Right atrium auricular region (tissue), 2 donors: Measurements from ENCODE around the gene SLC66A2. TPM values are rescaled to one million over a fixed set of nuclear protein-coding genes. Genes with fewer than 3 reads are reported as not detected.
A peak's percentile ranks its signal among the peaks of the same experiment; 100 is the strongest.

ENCODE experiments used
- DNase-seq: peaks from one replicate; pipeline ENCODE4 v3.0.0-alpha.2; 2019; ENCODE audit warnings: low spot score
- H3K27ac ChIP-seq, 2 donors: fragments of 200-600 bp; sonication (generic); 1 replicate in 1 of 2; 2 replicates in 1 of 2; pipeline ENCODE4 v1.5.1; 2016 to 2019
- H3K27me3 ChIP-seq, 2 donors: fragments of 200-600 bp; sonication (generic); one replicate each; pipeline versions ENCODE4 v1.5.1 to v1.6.0; 2017 to 2019
- H3K36me3 ChIP-seq: fragments of 200-600 bp; sonication (generic); one replicate; pipeline ENCODE4 v1.5.1; 2016
- H3K4me1 ChIP-seq, 2 donors: fragments of 200-600 bp; sonication (generic); one replicate each; pipeline versions ENCODE4 v1.5.1 to v1.6.0; 2017 to 2019
- H3K4me3 ChIP-seq, 2 donors: fragments of 200-600 bp; sonication (generic); 1 replicate in 1 of 2; 2 replicates in 1 of 2; pipeline ENCODE4 v1.5.1; 2017 to 2019; ENCODE audit warnings: mild to moderate bottlenecking in 1 of 2, moderate library complexity in 1 of 2
- H3K9me3 ChIP-seq, 2 donors: fragments of 200-600 bp; sonication (generic); one replicate each; pipeline ENCODE4 v1.5.1; 2019
- total RNA-seq, 2 donors: library from RNA; depleted of rRNA; stranded (reverse); fragments of >200 nt; gene quantifications; one replicate each; pipeline ENCODE4 v1.1.0, GENCODE V29; 2016
- TF ChIP-seq, protein P1 (sequence below), 2 donors: fragments of 200-600 bp; sonication (generic); IDR thresholded peaks; one replicate each; pipeline ENCODE4 v1.5.1; 2019; ENCODE audit warnings: antibody characterized with exemption in 2 of 2

The SLC66A2 gene
- total RNA-seq, 2 donors from 2014 or later, result 21.4 to 22.9 TPM

DNA sequence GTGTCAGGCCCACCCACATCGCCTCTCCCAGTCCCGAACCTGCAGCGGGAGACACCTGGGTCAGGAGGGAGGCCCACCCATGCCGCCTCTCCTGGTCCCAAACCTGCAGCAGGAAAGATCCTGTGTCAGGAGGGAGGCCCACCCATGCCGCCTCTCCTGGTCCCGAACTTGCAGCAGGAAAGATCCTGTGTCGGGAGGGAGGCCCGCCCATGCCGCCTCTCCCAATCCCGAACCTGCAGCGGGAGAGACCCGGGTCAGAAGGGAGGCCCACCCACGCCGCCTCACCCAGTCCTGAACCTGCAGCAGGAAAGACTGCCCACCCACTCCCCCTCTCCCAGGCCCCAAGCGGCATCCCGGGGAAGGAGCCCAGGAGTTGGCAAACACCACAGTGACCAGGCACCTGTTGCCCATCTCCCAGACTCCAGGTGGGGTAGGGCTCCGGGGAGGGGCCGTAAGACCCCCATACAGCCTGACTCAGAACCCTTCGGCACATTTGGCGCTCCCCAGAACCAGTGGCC, 7.8 kb downstream of the SLC66A2 start:
- H3K36me3 ChIP-seq, result peaks cover 29% of the 10 kb centered on the region
- no peaks in the 10 kb centered on the region for H3K9me3 ChIP-seq
- TF ChIP-seq, protein P1, sequence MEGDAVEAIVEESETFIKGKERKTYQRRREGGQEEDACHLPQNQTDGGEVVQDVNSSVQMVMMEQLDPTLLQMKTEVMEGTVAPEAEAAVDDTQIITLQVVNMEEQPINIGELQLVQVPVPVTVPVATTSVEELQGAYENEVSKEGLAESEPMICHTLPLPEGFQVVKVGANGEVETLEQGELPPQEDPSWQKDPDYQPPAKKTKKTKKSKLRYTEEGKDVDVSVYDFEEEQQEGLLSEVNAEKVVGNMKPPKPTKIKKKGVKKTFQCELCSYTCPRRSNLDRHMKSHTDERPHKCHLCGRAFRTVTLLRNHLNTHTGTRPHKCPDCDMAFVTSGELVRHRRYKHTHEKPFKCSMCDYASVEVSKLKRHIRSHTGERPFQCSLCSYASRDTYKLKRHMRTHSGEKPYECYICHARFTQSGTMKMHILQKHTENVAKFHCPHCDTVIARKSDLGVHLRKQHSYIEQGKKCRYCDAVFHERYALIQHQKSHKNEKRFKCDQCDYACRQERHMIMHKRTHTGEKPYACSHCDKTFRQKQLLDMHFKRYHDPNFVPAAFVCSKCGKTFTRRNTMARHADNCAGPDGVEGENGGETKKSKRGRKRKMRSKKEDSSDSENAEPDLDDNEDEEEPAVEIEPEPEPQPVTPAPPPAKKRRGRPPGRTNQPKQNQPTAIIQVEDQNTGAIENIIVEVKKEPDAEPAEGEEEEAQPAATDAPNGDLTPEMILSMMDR (IDR thresholded peaks at IDR 0.05), result no peak
- H3K27me3 ChIP-seq, result no peaks in the 10 kb centered on the region
- no peak overlapping the region for H3K4me3 ChIP-seq
- H3K27ac ChIP-seq, result no peak overlapping the region
- peaks cover 0 to 62% of the 10 kb centered on the region in 2 donors for H3K4me1 ChIP-seq
- DNase-seq, result no peak

DNA sequence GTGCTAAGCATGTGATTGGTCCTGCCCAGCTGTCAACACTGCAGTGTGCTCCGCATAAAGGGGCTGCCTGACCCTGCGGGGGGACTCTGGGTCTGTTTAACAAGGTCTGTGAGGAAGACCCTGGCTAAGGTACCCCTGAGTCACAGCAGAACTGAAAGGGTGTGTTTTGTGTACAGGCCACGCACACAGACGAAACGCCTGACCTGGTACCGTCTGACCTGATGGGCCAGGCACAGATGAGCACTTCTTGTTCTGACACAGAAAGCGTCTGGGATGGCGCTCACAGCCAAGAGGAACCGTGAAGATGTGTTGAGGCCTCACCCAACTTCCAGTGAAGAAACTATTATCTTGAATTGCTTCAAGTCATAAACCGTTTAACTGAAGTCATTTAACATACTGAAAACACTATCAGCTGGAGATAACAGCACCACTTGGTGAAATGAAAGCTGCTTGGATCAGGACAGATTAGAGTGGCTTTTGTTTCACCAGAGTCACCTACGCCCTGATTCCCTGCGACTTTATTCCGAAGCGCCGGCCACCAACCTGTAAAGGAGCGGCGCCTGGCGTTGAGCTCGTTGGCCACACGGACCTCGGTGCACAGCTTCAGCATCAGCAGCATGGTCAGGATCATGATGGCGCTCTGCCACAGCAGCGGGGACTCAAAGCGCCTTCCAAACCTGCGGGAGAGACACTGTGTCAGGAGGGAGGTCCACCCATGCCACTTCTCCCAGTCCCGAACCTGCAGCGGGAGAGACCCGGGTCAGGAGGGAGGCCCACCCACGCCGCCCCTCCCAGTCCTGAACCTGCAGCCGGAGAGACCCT, 8.5 kb downstream of the SLC66A2 start:
- no peak for DNase-seq
- Histone ChIP-seq H3K27me3 (no peaks in the 10 kb centered on the region), H3K27ac (peak overlapping the region in 1 of 2 donors; percentile 2), H3K36me3 (peaks cover 29% of the 10 kb centered on the region), H3K4me3 (no peak overlapping the region), H3K9me3 (no peaks in the 10 kb centered on the region), H3K4me1 (peaks cover 0 to 56% of the 10 kb centered on the region in 2 donors)
- TF ChIP-seq, protein P1 (IDR thresholded peaks at IDR 0.05), result no peak

DNA sequence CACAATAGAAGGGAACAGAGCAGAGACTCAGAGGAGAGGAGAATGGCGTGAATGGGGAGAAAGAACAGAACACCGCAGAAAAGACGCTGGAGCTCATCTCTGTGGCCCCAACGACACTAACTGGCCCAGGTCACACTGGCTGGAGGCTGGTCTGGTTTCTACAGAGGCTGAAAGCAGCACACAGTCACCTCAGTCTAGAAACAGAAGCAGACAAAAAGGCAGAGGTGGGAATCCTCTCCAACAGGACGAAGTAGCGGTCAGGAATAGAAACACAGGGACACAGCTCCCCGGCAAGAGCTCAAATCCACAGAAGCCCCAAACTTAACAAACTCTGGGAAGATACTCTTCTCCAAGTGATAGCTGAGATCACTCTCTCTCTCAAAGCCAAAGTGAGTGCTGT, 9.2 kb downstream of the SLC66A2 start:
- H3K36me3 ChIP-seq, result peaks cover 29% of the 10 kb centered on the region
- H3K4me3 ChIP-seq, result no peak overlapping the region
- no peaks in the 10 kb centered on the region for H3K27me3 ChIP-seq
- peaks cover 0 to 48% of the 10 kb centered on the region in 2 donors for H3K4me1 ChIP-seq
- DNase-seq, result no peak
- H3K9me3 ChIP-seq, result no peaks in the 10 kb centered on the region
- TF ChIP-seq, protein P1 (IDR thresholded peaks at IDR 0.05), result no peak
- peak overlapping the region in 1 of 2 donors; percentile 2 for H3K27ac ChIP-seq

DNA sequence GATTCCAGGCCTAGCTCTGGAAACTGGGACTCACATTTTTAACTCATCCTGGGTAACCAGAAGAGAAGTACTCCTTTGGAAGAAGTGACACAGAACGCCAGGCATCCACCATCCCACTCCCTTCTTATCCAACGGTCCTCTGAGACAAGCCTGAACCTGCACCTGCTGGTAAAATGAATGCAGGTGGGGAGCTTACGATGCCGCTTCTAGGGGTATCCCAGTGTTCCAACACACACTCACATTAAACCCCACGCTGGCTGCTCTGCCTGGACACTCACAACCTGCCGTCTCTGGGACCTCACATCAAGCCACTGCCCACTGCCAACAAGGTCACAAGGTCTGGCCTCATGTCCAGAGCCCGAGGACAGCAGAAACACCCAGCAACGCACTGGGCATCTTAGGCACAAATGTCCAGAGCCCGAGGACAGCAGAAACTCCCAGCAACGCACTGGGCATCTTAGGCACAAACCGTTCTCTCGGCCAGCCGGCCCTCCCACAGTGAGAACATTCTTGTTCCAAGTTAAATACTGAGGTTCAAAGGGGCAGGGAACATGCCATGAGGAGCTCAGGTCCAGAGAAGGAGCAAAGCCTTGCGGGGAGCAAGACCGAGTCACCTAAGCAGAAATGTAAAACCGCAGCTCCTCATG, 9.9 kb downstream of the SLC66A2 start:
- H3K27me3 ChIP-seq, result no peaks in the 10 kb centered on the region
- H3K36me3 ChIP-seq, result peaks cover 29% of the 10 kb centered on the region
- TF ChIP-seq, protein P1 (IDR thresholded peaks at IDR 0.05), result no peak
- DNase-seq, result no peak
- no peak overlapping the region for H3K27ac ChIP-seq
- no peak overlapping the region for H3K4me3 ChIP-seq
- H3K9me3 ChIP-seq, result no peaks in the 10 kb centered on the region
- H3K4me1 ChIP-seq, result peaks cover 0 to 42% of the 10 kb centered on the region in 2 donors

DNA sequence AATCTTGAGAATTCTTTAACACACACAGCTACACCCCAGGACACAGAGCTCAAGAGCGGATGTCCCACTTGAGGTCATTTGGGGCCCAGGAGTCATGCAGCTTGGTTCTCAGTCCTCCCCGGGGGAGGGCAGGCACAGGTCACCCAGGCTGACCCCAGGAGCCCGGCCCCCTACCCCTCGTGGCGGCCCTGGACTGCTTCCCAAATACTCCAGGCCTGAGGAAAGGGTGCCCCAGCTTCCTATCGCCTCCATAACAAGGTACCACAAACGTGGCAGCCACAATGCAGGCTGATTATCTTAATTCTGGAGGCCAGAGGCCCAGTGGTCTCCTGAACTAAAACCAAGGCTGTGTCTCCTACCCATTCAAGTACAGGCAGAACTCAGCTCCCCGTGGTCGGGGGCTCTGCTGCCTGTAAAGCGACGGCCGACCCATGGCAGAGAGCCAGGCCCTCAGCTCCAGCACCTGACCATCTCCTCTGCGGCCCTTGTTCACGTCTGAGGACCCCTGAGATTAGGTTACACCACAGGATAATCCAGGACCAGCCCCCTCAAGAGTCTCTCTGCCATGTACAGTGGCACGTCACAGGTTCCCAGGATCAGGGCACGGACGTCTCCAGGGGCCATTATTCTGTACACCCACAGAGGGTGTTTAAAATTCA, 10.5 kb downstream of the SLC66A2 start:
- Histone ChIP-seq H3K27ac (no peak overlapping the region), H3K27me3 (no peaks in the 10 kb centered on the region), H3K36me3 (peaks cover 29% of the 10 kb centered on the region), H3K9me3 (no peaks in the 10 kb centered on the region), H3K4me3 (no peak overlapping the region), H3K4me1 (peaks cover 0 to 39% of the 10 kb centered on the region in 2 donors)
- no peak for DNase-seq
- TF ChIP-seq, protein P1 (IDR thresholded peaks at IDR 0.05), result no peak
